ENCODE results near the gene SH3PXD2A. TPM values are rescaled to one million over a fixed set of nuclear protein-coding genes. Genes with fewer than 3 reads are reported as not detected.

Gene SH3PXD2A
- total RNA-seq, 4 donors from 2014 or later = 9.4 to 20.6 (median 11.2) TPM

- no peak overlapping the region for H3K27ac ChIP-seq
- DNase-seq = no peak
Measured at GRCh38 chr10:103590744-103591291, 264.6 kb downstream of the SH3PXD2A start.

GRCh38 chr10:103590060-103590459 is 265.3 kb downstream of the SH3PXD2A start:
- no peaks in the 10 kb centered on the region for H3K27me3 ChIP-seq
- H3K27ac ChIP-seq = no peak overlapping the region
- H3K36me3 ChIP-seq = no peaks in the 10 kb centered on the region
- no peak for DNase-seq
- no peaks in the 10 kb centered on the region for H3K4me1 ChIP-seq
- H3K4me3 ChIP-seq (replicated peaks in 1 of 3) = no peak overlapping the region
- TF ChIP-seq POLR2A (IDR thresholded peaks at IDR 0.05) (no peak), CTCF (IDR thresholded peaks at IDR 0.05) (no peak)
- 90 to 93% methylated on average over 11 to 17 of the region's 20 CpGs for WGBS, 2 donors
- no peaks in the 10 kb centered on the region for H3K9me3 ChIP-seq
- intact Hi-C loops (cut with DNase I) = no loop called here

More at GRCh38 chr10:103590744-103591291, 264.6 kb downstream of the SH3PXD2A start:
- 88 to 95% methylated on average over 5 of the region's 6 CpGs for WGBS, 2 donors
- Histone ChIP-seq H3K4me1 (no peaks in the 10 kb centered on the region), H3K27me3 (no peaks in the 10 kb centered on the region), H3K9me3 (no peaks in the 10 kb centered on the region), H3K36me3 (no peaks in the 10 kb centered on the region), H3K4me3 (replicated peaks in 1 of 3) (no peak overlapping the region)
- intact Hi-C loops (cut with DNase I) = no loop called here
- TF ChIP-seq POLR2A (IDR thresholded peaks at IDR 0.05) = no peak
- TF ChIP-seq CTCF (IDR thresholded peaks at IDR 0.05) = no peak

GRCh38 chr10:103589074-103589630 is 266.2 kb downstream of the SH3PXD2A start:
- no peak for DNase-seq
- Histone ChIP-seq H3K9me3 (no peaks in the 10 kb centered on the region), H3K27ac (no peak overlapping the region), H3K27me3 (peaks cover under 1% of the 10 kb centered on the region), H3K4me1 (peaks cover 0 to 6% of the 10 kb centered on the region in 2 donors), H3K4me3 (replicated peaks in 1 of 3) (no peak overlapping the region), H3K36me3 (no peaks in the 10 kb centered on the region)
- intact Hi-C loops (cut with DNase I) = no loop called here
- WGBS, 2 donors = 93 to 94% methylated on average over 15 of the region's 15 CpGs
- TF ChIP-seq POLR2A (IDR thresholded peaks at IDR 0.05) (no peak), CTCF (IDR thresholded peaks at IDR 0.05) (no peak)

- TF ChIP-seq POLR2A (IDR thresholded peaks at IDR 0.05) (no peak), CTCF (IDR thresholded peaks at IDR 0.05) (no peak)
- no peaks in the 10 kb centered on the region for H3K9me3 ChIP-seq
- intact Hi-C loops (cut with DNase I) = no loop called here
- H3K36me3 ChIP-seq = no peaks in the 10 kb centered on the region
- no peak overlapping the region for H3K27ac ChIP-seq
- no peak overlapping the region for H3K4me3 ChIP-seq (replicated peaks in 1 of 3)
- peaks cover 0 to 8% of the 10 kb centered on the region in 2 donors for H3K4me1 ChIP-seq
- no peak for DNase-seq
- H3K27me3 ChIP-seq = peaks cover 6% of the 10 kb centered on the region
Measured at GRCh38 chr10:103587073-103587472, 268.3 kb downstream of the SH3PXD2A start.

- intact Hi-C loops (cut with DNase I) = no loop called here
- Histone ChIP-seq H3K4me3 (replicated peaks in 1 of 3) (no peak overlapping the region), H3K27me3 (peaks cover 6% of the 10 kb centered on the region), H3K36me3 (no peaks in the 10 kb centered on the region), H3K4me1 (peaks cover 0 to 8% of the 10 kb centered on the region in 2 donors), H3K27ac (no peak overlapping the region), H3K9me3 (no peaks in the 10 kb centered on the region)
- WGBS, 2 donors = 73 to 87% methylated on average over 12 to 18 of the region's 32 CpGs
- TF ChIP-seq CTCF (IDR thresholded peaks at IDR 0.05) = no peak
- no peak for TF ChIP-seq POLR2A (IDR thresholded peaks at IDR 0.05)
- no peak for DNase-seq
Measured at GRCh38 chr10:103585011-103585405, 270.4 kb downstream of the SH3PXD2A start.
